Naive thymus-derived CD4-positive, alpha-beta T cell (primary cell): ENCODE measurements around the gene RADIL. TPM values are rescaled to one million over a fixed set of nuclear protein-coding genes. Genes with fewer than 3 reads are reported as not detected.

ENCODE experiments used
- ATAC-seq: fragments of 150-1000 bp; cut with Tn5 transposase; 2 replicates; pipeline ENCODE4 v1.10.0; 2021; ENCODE audit warnings: mild to moderate bottlenecking, moderate library complexity
- CTCF ChIA-PET: fragments of 350-600 bp; sonication (Branson Sonifier 250); formaldehyde crosslinking; loops from one replicate; lab custom pipeline; 2021; ENCODE audit warnings: antibody characterized with exemption; lab: Charles Lee
- POLR2A ChIA-PET: fragments of 350-600 bp; sonication (Branson Sonifier 250); formaldehyde crosslinking; loops from one replicate; lab custom pipeline; 2021; ENCODE audit warnings: antibody characterized with exemption, inconsistent platforms; lab: Charles Lee
- DNase-seq, 9 donors: peaks; one replicate each; pipeline versions ENCODE4 v3.0.0 to v3.0.0-alpha.2; 2020 to 2022; ENCODE audit warnings: mixed read lengths in 1 of 9
- H3K27ac ChIP-seq: one replicate; pipeline ENCODE4 v1.7.0; 2013; ENCODE audit warnings: mild to moderate bottlenecking, low read depth, low read length, moderate library complexity
- H3K27me3 ChIP-seq, 2 donors: one replicate each; pipeline ENCODE4 v1.7.0; 2013; ENCODE audit warnings: low read length in 2 of 2, mild to moderate bottlenecking in 2 of 2, moderate library complexity in 2 of 2; ENCODE audit not compliant: control insufficient read depth in 2 of 2, insufficient read depth in 2 of 2
- H3K36me3 ChIP-seq, 3 experiments: 1 replicate in 2 of 3; 2 replicates in 1 of 3; pipeline ENCODE4 v1.7.0; 2013; ENCODE audit warnings: low read length in 3 of 3, mild to moderate bottlenecking in 3 of 3, moderate library complexity in 1 of 3; ENCODE audit not compliant: insufficient read depth in 3 of 3, control insufficient read depth in 2 of 3
- H3K4me1 ChIP-seq, 2 donors: one replicate each; pipeline ENCODE4 v1.7.0; 2013; ENCODE audit warnings: low read length in 2 of 2, mild to moderate bottlenecking in 2 of 2, moderate library complexity in 1 of 2; ENCODE audit not compliant: control insufficient read depth in 2 of 2, insufficient read depth in 2 of 2
- H3K4me3 ChIP-seq: 2 replicates; pipeline ENCODE4 v1.7.0; 2013; ENCODE audit warnings: mild to moderate bottlenecking, low read length
- H3K9me3 ChIP-seq, 3 experiments: 1 replicate in 2 of 3; 2 replicates in 1 of 3; pipeline ENCODE4 v1.7.0; 2013; ENCODE audit warnings: low read length in 3 of 3; ENCODE audit not compliant: control insufficient read depth in 2 of 3
- H3K27ac Mint-ChIP-seq, 9 donors: one replicate each; pipeline ENCODE4 v1.8.0; 2020 to 2022; ENCODE audit warnings: mixed read lengths in 9 of 9, mild to moderate bottlenecking in 8 of 9, moderate library complexity in 5 of 9, inconsistent platforms in 2 of 9
- H3K27me3 Mint-ChIP-seq, 5 donors: one replicate each; pipeline ENCODE4 v1.8.0; 2021 to 2022; ENCODE audit warnings: mixed read lengths in 5 of 5, mild to moderate bottlenecking in 1 of 5
- H3K36me3 Mint-ChIP-seq, 5 donors: one replicate each; pipeline ENCODE4 v1.8.0; 2020 to 2022; ENCODE audit warnings: mixed read lengths in 5 of 5, mild to moderate bottlenecking in 3 of 5, inconsistent platforms in 1 of 5
- H3K4me1 Mint-ChIP-seq, 7 donors: one replicate each; pipeline ENCODE4 v1.8.0; 2020 to 2022; ENCODE audit warnings: mixed read lengths in 7 of 7, mild to moderate bottlenecking in 3 of 7, inconsistent platforms in 1 of 7
- H3K4me3 Mint-ChIP-seq, 10 donors: one replicate each; pipeline ENCODE4 v1.8.0; 2020 to 2022; ENCODE audit warnings: mild to moderate bottlenecking in 10 of 10, mixed read lengths in 10 of 10, moderate library complexity in 6 of 10, inconsistent platforms in 2 of 10
- H3K9me3 Mint-ChIP-seq, 11 donors: one replicate each; pipeline ENCODE4 v1.8.0; 2020 to 2022; ENCODE audit warnings: mixed read lengths in 11 of 11, mild to moderate bottlenecking in 4 of 11, inconsistent platforms in 1 of 11, moderate library complexity in 1 of 11
- intact Hi-C, 2 donors: fragments of 100-400 bp; cut with micrococcal nuclease; formaldehyde crosslinking; loops; one replicate each; pipeline ENCODE4 v1.15.1; 2023
- microRNA-seq: library from miRNA; unstranded; fragments of <30 nt; microRNA quantifications from one replicate; pipeline ENCODE4 v1.2.0, GENCODE V29; 2022; ENCODE audit warnings: borderline microRNAs expressed
- polyA plus RNA-seq, 2 donors: library from polyadenylated mRNA; unstranded; fragments of 300-500 nt; fragmentation: Illumina TruSeq; gene quantifications; one replicate each; pipeline ENCODE4 v1.2.3, GENCODE V29; 2021
- total RNA-seq, 6 experiments: library from RNA in 5 of 6; stranded (reverse) in 5 of 6; gene quantifications; 1 replicate in 5 of 6; 2 replicates in 1 of 6; pipeline ENCODE4 v1.2.3 and lab custom pipeline; 2021 to 2026

Gene RADIL
- total and polyA plus RNA-seq, 7 experiments from 2014 or later: 0.04 to 0.12 (median 0.08) TPM; not detected in 4

- H3K4me3 Mint-ChIP-seq: peak overlapping the region in 4 of 10 donors; percentile 4 to 45 (median 19)
- Histone ChIP-seq H3K4me3 (no peak overlapping the region), H3K36me3 (peaks cover 0 to 55% (median 28%) of the 10 kb centered on the region in 3 experiments), H3K4me1 (peaks cover 4 to 21% of the 10 kb centered on the region in 2 donors), H3K27me3 (no peaks in the 10 kb centered on the region), H3K27ac (peak overlapping the region; percentile 33), H3K9me3 (no peaks in the 10 kb centered on the region)
- peak overlapping the region in 4 of 9 donors; percentile 56 to 83 (median 78) for H3K27ac Mint-ChIP-seq
- H3K9me3 Mint-ChIP-seq: peaks cover 0 to 2% (median 0%) of the 10 kb centered on the region in 11 donors
- peaks cover 0 to 7% (median 0%) of the 10 kb centered on the region in 5 donors for H3K36me3 Mint-ChIP-seq
- no peaks in the 10 kb centered on the region for H3K27me3 Mint-ChIP-seq
- intact Hi-C loops: loop anchor here (1.0 to 2.0 kb wide), 6 partner anchors 8 to 143 kb away; partner anchors contain the start of gene AP5Z1 (in 1 of the 2)
- CTCF ChIA-PET: interaction anchor here (0.6 to 6.7 kb wide), 5 partner anchors 41 to 146 kb away, joined by 3 to 32 read pairs (median 5); no protein-coding TSS in a partner anchor
- DNase-seq (peak; percentile 67 to 90 (median 83)), ATAC-seq (peak; percentile 97)
- POLR2A ChIA-PET: interaction anchor here (0.6 to 3.3 kb wide), 7 partner anchors 22 to 118 kb away, joined by 3 to 13 read pairs (median 4); partner anchors contain the start of gene AP5Z1
- peaks cover 5 to 42% (median 22%) of the 10 kb centered on the region in 7 donors for H3K4me1 Mint-ChIP-seq
Measured at GRCh38 chr7:4753598-4754432, 129.7 kb downstream of the RADIL start.

DNA sequence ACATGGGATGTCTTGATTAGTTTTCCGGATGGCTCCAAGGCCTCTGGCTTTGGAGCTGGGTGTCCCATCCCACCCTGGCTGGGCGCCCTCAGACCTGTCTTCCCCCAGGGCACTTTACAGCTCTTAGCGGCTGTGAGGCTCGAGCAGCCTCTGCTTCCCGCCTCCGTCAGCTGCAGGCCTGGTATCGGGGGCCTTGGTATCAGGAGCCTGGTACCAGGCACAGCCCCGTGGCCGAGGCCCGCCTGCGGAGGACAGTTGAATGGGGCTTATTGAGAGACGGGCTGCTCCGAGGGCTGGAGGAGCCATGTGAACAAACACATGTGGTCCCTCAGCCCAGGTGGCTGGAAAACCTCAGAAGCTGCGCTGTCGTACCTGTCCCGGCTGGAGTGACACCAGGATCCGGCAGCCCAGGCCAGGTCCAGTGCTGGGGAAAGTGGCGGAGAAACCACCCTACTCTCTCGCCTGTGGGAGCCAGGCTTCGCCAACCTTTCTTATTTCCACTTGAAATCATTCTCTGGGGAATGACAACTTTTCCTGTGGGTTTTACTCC is 132.0 kb downstream of the RADIL start:
- Histone ChIP-seq H3K4me3 (no peak overlapping the region), H3K4me1 (peaks cover 4 to 43% of the 10 kb centered on the region in 2 donors), H3K27me3 (no peaks in the 10 kb centered on the region), H3K9me3 (no peaks in the 10 kb centered on the region), H3K27ac (no peak overlapping the region), H3K36me3 (peaks cover 0 to 33% (median 23%) of the 10 kb centered on the region in 3 experiments)
- H3K27ac Mint-ChIP-seq: peak overlapping the region in 3 of 9 donors; percentile 4 to 21 (median 12)
- POLR2A ChIA-PET: interaction anchor here (0.8 to 1.5 kb wide), 2 partner anchors 10 to 23 kb away, joined by 3 to 7 read pairs; partner anchors contain the start of gene AP5Z1
- peaks cover 17 to 65% (median 44%) of the 10 kb centered on the region in 7 donors for H3K4me1 Mint-ChIP-seq
- peaks cover 0 to 14% (median 12%) of the 10 kb centered on the region in 5 donors for H3K36me3 Mint-ChIP-seq
- intact Hi-C loops: no loop called here
- DNase-seq (no peak), ATAC-seq (no peak)
- peaks cover 0 to 2% (median 0%) of the 10 kb centered on the region in 11 donors for H3K9me3 Mint-ChIP-seq
- no peak overlapping the region for H3K4me3 Mint-ChIP-seq
- no peaks in the 10 kb centered on the region for H3K27me3 Mint-ChIP-seq
- CTCF ChIA-PET: interaction anchor here (0.7 to 6.7 kb wide), 3 partner anchors 23 to 1774 kb away, joined by 3 to 32 read pairs (median 3); no protein-coding TSS in a partner anchor

- ATAC-seq (no peak), DNase-seq (no peak)
- H3K27ac ChIP-seq: peak overlapping the region; percentile 9
- peak overlapping the region in 4 of 9 donors; percentile 38 to 94 (median 73) for H3K27ac Mint-ChIP-seq
- no peaks in the 10 kb centered on the region for H3K27me3 Mint-ChIP-seq
- no peak overlapping the region for H3K4me3 ChIP-seq
- H3K4me1 ChIP-seq: peaks cover 11 to 53% of the 10 kb centered on the region in 2 donors
- peaks cover 0 to 16% (median 11%) of the 10 kb centered on the region in 3 experiments for H3K36me3 ChIP-seq
- H3K4me3 Mint-ChIP-seq: no peak overlapping the region
- H3K36me3 Mint-ChIP-seq: peaks cover 0 to 13% (median 10%) of the 10 kb centered on the region in 5 donors
- peaks cover 28 to 79% (median 58%) of the 10 kb centered on the region in 7 donors for H3K4me1 Mint-ChIP-seq
- H3K27me3 ChIP-seq: no peaks in the 10 kb centered on the region
- intact Hi-C loops: loop anchor here in 1 of 2 donors (10.0 kb wide), 1 partner anchor 1445 kb away; the partner anchor contains the start of gene SDK1
- ChIA-PET CTCF (interaction anchor here (0.8 kb wide), 1 partner anchor 49 kb away, joined by 3 read pairs; no protein-coding TSS in a partner anchor), POLR2A (interaction anchor here (1.6 kb wide), 1 partner anchor 25 kb away, joined by 8 read pairs; the partner anchor contains the start of gene AP5Z1)
- H3K9me3 ChIP-seq: no peaks in the 10 kb centered on the region
- H3K9me3 Mint-ChIP-seq: peaks cover 0 to 2% (median 0%) of the 10 kb centered on the region in 11 donors
Measured at GRCh38 chr7:4749798-4750197, 133.7 kb downstream of the RADIL start.

- ChIA-PET CTCF (interaction anchor here (0.6 to 0.8 kb wide), 2 partner anchors 26 to 49 kb away, joined by 3 read pairs; no protein-coding TSS in a partner anchor), POLR2A (interaction anchor here (1.6 kb wide), 1 partner anchor 26 kb away, joined by 8 read pairs; the partner anchor contains the start of gene AP5Z1)
- H3K27me3 ChIP-seq: no peaks in the 10 kb centered on the region
- H3K27ac ChIP-seq: peak overlapping the region; percentile 9
- peaks cover 0 to 12% (median 8%) of the 10 kb centered on the region in 3 experiments for H3K36me3 ChIP-seq
- Mint-ChIP-seq H3K4me1 (peaks cover 30 to 80% (median 60%) of the 10 kb centered on the region in 7 donors), H3K36me3 (peaks cover 0 to 14% (median 10%) of the 10 kb centered on the region in 5 donors), H3K4me3 (peak overlapping the region in 6 of 10 donors; percentile 19 to 91 (median 44)), H3K27me3 (no peaks in the 10 kb centered on the region), H3K9me3 (peaks cover 0 to 2% (median 0%) of the 10 kb centered on the region in 11 donors), H3K27ac (peak overlapping the region; percentile 75 to 99 (median 94))
- no peaks in the 10 kb centered on the region for H3K9me3 ChIP-seq
- DNase-seq: no peak
- H3K4me3 ChIP-seq: no peak overlapping the region
- peaks cover 14 to 56% of the 10 kb centered on the region in 2 donors for H3K4me1 ChIP-seq
- no peak for ATAC-seq
- intact Hi-C loops: loop anchor here in 1 of 2 donors (10.0 kb wide), 1 partner anchor 1445 kb away; the partner anchor contains the start of gene SDK1
Measured at GRCh38 chr7:4749363-4749762, 134.2 kb downstream of the RADIL start.

Small RNAs within 50 kb of the gene (microRNA-seq; reads per million reads assigned to microRNA genes)
- not detected for gene MIR4656

Other genes with a start within 250 kb of the RADIL start
- gene FOXK1, start 201.4 kb downstream of the RADIL start, total RNA-seq: 10 to 100 TPM; 37.7 to 69.0 (median 56.9) TPM
- 1 to 10 TPM; 3.6 to 6.6 TPM for gene FOXK1, start 201.4 kb downstream of the RADIL start, polyA plus RNA-seq
- 100 to 1,000 TPM in 1 of 5 experiments, 10 to 100 TPM in 4; 69.4 to 114 (median 90.1) TPM for gene AP5Z1, start 108.1 kb downstream of the RADIL start, total RNA-seq
- 10 to 100 TPM; 36.7 to 49.1 TPM for gene AP5Z1, start 108.1 kb downstream of the RADIL start, polyA plus RNA-seq
- not detected for gene PAPOLB, start 21.7 kb downstream of the RADIL start, total RNA-seq
- gene PAPOLB, start 21.7 kb downstream of the RADIL start, polyA plus RNA-seq: not detected
- gene MMD2, start 75.5 kb upstream of the RADIL start, total RNA-seq: not detected
- not detected for gene MMD2, start 75.5 kb upstream of the RADIL start, polyA plus RNA-seq
- gene RBAK, start 162.1 kb upstream of the RADIL start, total RNA-seq: 10 to 100 TPM; 11.8 to 21.8 (median 17.5) TPM
- 1 to 10 TPM; 4.1 to 4.8 TPM for gene RBAK, start 162.1 kb upstream of the RADIL start, polyA plus RNA-seq